Measurements from ENCODE around the gene TMBIM6.

DNA sequence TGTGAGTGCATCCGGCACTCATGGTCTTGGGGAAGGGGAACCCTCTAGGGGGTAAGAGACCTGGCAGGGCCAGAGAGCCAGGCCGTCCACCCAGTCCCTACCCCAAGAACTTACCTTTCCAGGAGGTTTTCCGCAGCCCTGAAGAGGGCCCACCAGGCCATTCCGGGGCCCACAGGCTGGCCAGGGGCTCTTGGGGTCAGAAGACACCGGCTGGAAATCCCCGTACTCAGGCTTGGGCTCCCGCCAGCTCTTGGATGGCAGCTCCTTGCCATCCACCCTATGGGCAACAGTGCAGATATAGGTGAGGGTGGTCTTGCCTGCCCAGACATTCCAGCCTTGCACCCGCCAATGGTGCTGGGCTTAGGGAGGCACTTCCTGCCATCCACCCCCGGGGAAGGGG, 52.3 kb downstream of the TMBIM6 start:
- TF ChIP-seq, protein P1, sequence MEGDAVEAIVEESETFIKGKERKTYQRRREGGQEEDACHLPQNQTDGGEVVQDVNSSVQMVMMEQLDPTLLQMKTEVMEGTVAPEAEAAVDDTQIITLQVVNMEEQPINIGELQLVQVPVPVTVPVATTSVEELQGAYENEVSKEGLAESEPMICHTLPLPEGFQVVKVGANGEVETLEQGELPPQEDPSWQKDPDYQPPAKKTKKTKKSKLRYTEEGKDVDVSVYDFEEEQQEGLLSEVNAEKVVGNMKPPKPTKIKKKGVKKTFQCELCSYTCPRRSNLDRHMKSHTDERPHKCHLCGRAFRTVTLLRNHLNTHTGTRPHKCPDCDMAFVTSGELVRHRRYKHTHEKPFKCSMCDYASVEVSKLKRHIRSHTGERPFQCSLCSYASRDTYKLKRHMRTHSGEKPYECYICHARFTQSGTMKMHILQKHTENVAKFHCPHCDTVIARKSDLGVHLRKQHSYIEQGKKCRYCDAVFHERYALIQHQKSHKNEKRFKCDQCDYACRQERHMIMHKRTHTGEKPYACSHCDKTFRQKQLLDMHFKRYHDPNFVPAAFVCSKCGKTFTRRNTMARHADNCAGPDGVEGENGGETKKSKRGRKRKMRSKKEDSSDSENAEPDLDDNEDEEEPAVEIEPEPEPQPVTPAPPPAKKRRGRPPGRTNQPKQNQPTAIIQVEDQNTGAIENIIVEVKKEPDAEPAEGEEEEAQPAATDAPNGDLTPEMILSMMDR (tag by site-specific recombination; IDR thresholded peaks at IDR 0.05), result no peak
- TF ChIP-seq, protein P2, sequence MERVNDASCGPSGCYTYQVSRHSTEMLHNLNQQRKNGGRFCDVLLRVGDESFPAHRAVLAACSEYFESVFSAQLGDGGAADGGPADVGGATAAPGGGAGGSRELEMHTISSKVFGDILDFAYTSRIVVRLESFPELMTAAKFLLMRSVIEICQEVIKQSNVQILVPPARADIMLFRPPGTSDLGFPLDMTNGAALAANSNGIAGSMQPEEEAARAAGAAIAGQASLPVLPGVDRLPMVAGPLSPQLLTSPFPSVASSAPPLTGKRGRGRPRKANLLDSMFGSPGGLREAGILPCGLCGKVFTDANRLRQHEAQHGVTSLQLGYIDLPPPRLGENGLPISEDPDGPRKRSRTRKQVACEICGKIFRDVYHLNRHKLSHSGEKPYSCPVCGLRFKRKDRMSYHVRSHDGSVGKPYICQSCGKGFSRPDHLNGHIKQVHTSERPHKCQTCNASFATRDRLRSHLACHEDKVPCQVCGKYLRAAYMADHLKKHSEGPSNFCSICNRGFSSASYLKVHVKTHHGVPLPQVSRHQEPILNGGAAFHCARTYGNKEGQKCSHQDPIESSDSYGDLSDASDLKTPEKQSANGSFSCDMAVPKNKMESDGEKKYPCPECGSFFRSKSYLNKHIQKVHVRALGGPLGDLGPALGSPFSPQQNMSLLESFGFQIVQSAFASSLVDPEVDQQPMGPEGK (tag by site-specific recombination; IDR thresholded peaks at IDR 0.05), result no peak
- TF ChIP-seq ZNF747 (tag by site-specific recombination; IDR thresholded peaks at IDR 0.05) (no peak), MEIS1 (CRISPR knock-in tag; IDR thresholded peaks at IDR 0.05; ENCODE audit: borderline replicate concordance) (no peak), ZNF37A (tag by site-specific recombination; IDR thresholded peaks at IDR 0.05) (no peak), ZNF654 (tag by site-specific recombination; IDR thresholded peaks at IDR 0.05; ENCODE audit: low read depth) (no peak), SCRT1 (tag by site-specific recombination; IDR thresholded peaks at IDR 0.05; ENCODE audit: borderline replicate concordance) (no peak), TCF7L2 (IDR thresholded peaks at IDR 0.05; ENCODE audit: borderline replicate concordance, low read depth, low read length) (no peak), ZNF660 (tag by site-specific recombination; IDR thresholded peaks at IDR 0.05) (no peak), ZNF350 (tag by site-specific recombination; IDR thresholded peaks at IDR 0.05) (no peak), ZNF341 (tag by site-specific recombination; IDR thresholded peaks at IDR 0.05; ENCODE audit: low read depth) (no peak), ZNF416 (tag by site-specific recombination; IDR thresholded peaks at IDR 0.05) (no peak), GLI4 (tag by site-specific recombination; IDR thresholded peaks at IDR 0.05) (no peak)
- TF ChIP-seq, protein P3, sequence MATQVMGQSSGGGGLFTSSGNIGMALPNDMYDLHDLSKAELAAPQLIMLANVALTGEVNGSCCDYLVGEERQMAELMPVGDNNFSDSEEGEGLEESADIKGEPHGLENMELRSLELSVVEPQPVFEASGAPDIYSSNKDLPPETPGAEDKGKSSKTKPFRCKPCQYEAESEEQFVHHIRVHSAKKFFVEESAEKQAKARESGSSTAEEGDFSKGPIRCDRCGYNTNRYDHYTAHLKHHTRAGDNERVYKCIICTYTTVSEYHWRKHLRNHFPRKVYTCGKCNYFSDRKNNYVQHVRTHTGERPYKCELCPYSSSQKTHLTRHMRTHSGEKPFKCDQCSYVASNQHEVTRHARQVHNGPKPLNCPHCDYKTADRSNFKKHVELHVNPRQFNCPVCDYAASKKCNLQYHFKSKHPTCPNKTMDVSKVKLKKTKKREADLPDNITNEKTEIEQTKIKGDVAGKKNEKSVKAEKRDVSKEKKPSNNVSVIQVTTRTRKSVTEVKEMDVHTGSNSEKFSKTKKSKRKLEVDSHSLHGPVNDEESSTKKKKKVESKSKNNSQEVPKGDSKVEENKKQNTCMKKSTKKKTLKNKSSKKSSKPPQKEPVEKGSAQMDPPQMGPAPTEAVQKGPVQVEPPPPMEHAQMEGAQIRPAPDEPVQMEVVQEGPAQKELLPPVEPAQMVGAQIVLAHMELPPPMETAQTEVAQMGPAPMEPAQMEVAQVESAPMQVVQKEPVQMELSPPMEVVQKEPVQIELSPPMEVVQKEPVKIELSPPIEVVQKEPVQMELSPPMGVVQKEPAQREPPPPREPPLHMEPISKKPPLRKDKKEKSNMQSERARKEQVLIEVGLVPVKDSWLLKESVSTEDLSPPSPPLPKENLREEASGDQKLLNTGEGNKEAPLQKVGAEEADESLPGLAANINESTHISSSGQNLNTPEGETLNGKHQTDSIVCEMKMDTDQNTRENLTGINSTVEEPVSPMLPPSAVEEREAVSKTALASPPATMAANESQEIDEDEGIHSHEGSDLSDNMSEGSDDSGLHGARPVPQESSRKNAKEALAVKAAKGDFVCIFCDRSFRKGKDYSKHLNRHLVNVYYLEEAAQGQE (tag by site-specific recombination; IDR thresholded peaks at IDR 0.05), result no peak
